Measurements from ENCODE around the gene RNASE7.
A peak's percentile ranks its signal among the peaks of the same experiment; 100 is the strongest.

Gene RNASE7

DNA sequence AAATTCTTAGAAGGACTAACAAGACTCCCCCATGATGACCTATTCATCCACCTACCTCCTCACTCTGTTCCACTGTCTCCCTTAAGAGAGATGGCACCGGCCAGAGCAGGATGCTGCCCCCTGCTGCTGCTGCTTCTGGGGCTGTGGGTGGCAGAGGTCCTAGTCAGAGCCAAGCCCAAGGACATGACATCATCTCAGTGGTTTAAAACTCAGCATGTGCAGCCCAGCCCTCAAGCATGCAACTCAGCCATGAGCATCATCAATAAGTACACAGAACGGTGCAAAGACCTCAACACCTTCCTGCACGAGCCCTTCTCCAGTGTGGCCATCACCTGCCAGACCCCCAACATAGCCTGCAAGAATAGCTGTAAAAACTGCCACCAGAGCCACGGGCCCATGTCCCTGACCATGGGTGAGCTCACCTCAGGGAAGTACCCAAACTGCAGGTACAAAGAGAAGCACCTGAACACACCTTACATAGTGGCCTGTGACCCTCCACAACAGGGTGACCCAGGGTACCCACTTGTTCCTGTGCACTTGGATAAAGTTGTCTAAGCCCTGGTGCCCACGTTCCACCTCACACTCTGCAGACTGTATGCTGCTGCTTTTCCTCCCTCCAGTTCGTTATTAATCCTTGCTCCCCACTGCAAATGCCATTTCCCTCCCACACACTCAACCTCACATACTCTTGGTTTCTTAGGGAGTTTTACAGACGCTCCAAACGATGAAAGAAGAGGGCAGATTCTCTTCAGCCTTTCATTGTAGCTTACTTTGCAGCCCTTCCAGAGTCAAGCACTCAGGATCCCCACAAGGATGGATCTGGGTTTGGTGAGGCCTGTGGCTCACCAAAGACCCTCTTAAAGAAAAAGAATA, 15.9 kb downstream of the RNASE7 start, which contains the start of gene RNASE8:
Gene RNASE8 (plus strand): TSS at position 20 of the 873 bp plus-strand sequence. CDS start 71 bp downstream, at position 91.
- CTCF ChIA-PET: interaction anchor here (0.7 to 1.5 kb wide), 3 partner anchors 9 to 35 kb away, joined by 3 to 7 read pairs (median 3); no protein-coding TSS in a partner anchor
- H3K27ac Mint-ChIP-seq: no peak within 1 kb of the TSS
- H3K36me3 Mint-ChIP-seq: no peaks in the 10 kb centered on the region
- H3K9me3 Mint-ChIP-seq: no peaks in the 10 kb centered on the region
- H3K4me3 Mint-ChIP-seq: no peak within 1 kb of the TSS
- peaks cover 34% of the 10 kb centered on the region for H3K27me3 Mint-ChIP-seq
- no peak for DNase-seq
- no peaks in the 10 kb centered on the region for H3K4me1 Mint-ChIP-seq

DNA sequence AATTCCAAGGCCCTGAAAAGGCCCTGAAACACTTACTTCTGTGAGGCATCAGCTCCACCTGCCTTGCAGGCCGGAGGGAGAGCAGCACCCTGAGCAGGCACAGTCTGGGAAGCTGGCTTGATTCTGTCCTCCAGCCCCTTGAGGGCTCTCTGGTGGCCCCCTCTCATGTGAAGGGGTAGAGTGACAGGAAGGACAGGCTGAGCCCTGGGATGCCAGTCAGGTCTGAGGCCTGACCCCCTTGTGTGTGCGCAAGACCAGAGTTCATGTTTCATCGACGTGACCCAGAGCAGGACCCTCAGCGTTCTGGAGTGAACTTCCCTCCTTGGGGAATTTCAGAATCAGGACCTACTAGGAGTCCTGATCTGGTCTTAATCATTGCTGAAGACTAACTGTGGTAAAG, 16.7 kb downstream of the RNASE7 start:
- Mint-ChIP-seq H3K36me3 (no peaks in the 10 kb centered on the region), H3K27me3 (peaks cover 40% of the 10 kb centered on the region), H3K27ac (no peak overlapping the region), H3K9me3 (no peaks in the 10 kb centered on the region), H3K4me3 (no peak overlapping the region), H3K4me1 (no peaks in the 10 kb centered on the region)
- no peak for DNase-seq
- CTCF ChIA-PET: interaction anchor here (0.6 to 0.7 kb wide), 2 partner anchors 31 to 34 kb away, joined by 3 read pairs; no protein-coding TSS in a partner anchor

DNA sequence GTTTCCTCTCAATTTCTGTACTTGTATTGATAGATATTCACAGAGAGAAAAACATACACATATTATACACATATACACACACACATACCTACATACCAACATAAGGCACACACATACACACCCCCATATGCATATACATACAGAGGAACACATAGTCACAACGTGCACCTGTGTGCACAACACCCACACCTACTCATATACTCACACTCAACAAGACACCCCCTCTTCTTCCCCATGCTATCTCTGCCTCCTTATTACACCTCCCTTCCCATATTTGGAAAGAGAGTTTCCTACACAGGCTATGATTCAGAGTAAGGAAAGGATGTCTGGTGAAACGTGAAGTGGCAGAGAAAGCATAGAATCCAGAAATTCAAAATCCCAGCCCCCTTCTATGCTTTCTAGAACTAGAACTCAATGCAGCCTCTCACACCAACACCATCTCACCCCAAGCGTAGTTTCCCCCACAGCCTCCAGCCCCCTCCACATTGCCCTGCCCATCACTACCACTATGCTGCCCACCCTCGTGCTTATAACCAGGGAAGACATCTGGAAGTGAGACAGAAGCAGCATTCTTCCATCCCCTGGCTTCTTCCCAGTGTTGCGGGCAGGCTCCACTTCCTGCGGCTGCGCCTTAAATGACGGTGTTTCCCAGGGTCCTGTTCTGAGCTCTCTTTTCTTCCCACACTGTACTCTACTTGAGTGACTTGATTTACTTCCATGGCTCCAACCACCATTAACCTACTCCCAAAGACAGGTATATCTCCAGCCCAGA, 17.9 kb downstream of the RNASE7 start:
- no peak overlapping the region for H3K4me3 Mint-ChIP-seq
- DNase-seq: no peak
- H3K9me3 Mint-ChIP-seq: no peaks in the 10 kb centered on the region
- no peak overlapping the region for H3K27ac Mint-ChIP-seq
- no peaks in the 10 kb centered on the region for H3K4me1 Mint-ChIP-seq
- H3K27me3 Mint-ChIP-seq: peaks cover 44% of the 10 kb centered on the region
- no peaks in the 10 kb centered on the region for H3K36me3 Mint-ChIP-seq
- CTCF ChIA-PET: no interaction called here

DNA sequence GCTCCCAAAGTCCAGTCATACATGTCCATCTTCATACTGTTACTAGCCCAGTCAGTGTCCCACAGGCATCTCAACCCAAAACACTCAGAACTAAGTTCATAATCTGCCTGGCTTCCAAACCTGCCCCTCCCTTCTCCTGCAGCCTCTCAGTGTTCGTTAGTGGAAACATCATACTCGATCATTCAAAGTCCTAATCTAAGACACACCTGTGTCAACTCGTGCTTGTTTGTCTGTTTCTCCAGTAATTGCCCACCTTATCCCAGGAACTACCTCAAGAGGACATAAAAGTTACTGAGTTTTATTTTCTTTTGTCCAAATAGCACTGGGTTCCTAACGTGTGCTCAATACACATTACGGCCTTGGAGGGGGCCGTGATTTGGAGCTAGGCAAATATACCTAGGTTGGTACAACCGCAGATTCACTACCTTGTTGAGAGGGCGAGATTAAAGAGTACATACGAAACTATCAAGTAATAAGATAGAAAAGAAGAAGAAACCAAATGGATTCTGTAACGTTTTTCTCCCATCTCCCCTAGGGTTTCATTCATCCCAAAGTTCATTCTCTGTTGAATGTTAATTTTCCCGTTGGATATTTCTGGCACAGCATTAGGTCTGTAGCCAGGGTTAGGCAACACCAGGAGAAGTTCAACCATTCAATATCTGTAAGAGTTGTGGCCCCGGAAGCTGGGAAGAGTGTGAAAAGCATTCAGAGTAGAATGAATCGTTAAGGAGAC, 18.6 kb downstream of the RNASE7 start:
- no peak for DNase-seq
- H3K9me3 Mint-ChIP-seq: no peaks in the 10 kb centered on the region
- H3K36me3 Mint-ChIP-seq: no peaks in the 10 kb centered on the region
- CTCF ChIA-PET: interaction anchor here (1.4 to 3.0 kb wide), 3 partner anchors 32 to 46 kb away, joined by 3 to 12 read pairs (median 5); no protein-coding TSS in a partner anchor
- H3K27ac Mint-ChIP-seq: no peak overlapping the region
- H3K4me3 Mint-ChIP-seq: no peak overlapping the region
- peaks cover 50% of the 10 kb centered on the region for H3K27me3 Mint-ChIP-seq
- H3K4me1 Mint-ChIP-seq: no peaks in the 10 kb centered on the region

DNA sequence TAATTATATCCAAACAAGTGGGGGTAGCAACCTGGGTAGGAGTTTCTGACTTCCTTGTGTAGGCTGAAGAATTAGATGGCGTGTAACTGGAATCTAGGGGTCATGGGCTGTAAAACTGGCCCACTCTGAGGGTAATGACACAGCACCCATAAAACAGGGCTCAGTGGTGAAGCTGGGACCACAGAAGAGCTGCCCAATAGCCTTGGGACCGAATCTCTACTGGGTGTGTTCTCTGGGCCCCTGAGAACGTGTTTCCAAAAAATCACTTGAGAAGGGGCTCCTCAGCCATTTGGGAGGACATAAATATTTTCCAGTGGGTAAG, 19.1 kb downstream of the RNASE7 start:
- no peaks in the 10 kb centered on the region for H3K9me3 Mint-ChIP-seq
- DNase-seq: no peak
- H3K36me3 Mint-ChIP-seq: no peaks in the 10 kb centered on the region
- H3K4me1 Mint-ChIP-seq: no peaks in the 10 kb centered on the region
- no peak overlapping the region for H3K27ac Mint-ChIP-seq
- no peak overlapping the region for H3K4me3 Mint-ChIP-seq
- CTCF ChIA-PET: interaction anchor here (1.4 to 3.0 kb wide), 3 partner anchors 31 to 46 kb away, joined by 3 to 12 read pairs (median 5); no protein-coding TSS in a partner anchor
- H3K27me3 Mint-ChIP-seq: peaks cover 53% of the 10 kb centered on the region

DNA sequence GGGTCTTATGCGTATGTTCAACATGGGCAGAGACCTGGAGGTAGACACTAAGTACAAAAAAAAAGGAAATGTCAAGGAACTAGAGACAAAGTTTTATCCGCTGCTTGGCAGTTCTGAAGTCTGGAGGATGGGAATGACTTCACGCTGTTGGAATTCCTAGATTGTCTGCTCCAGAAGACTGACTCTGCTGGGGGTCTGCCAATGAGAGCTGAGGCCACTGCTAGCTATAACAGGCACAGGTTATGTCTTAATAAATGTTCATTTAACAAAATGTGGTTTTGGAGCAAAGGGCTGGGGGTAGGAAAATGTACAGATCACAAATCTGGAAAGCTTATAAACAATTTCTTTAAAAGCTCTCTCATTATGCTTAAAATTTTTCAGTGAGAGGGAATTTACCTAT, 21.3 kb downstream of the RNASE7 start:
- Mint-ChIP-seq H3K27me3 (peaks cover 66% of the 10 kb centered on the region), H3K9me3 (no peaks in the 10 kb centered on the region), H3K4me1 (peaks cover 2% of the 10 kb centered on the region), H3K36me3 (no peaks in the 10 kb centered on the region), H3K4me3 (no peak overlapping the region), H3K27ac (no peak overlapping the region)
- CTCF ChIA-PET: interaction anchor here (1.0 to 3.0 kb wide), 3 partner anchors 29 to 49 kb away, joined by 3 to 12 read pairs (median 5); no protein-coding TSS in a partner anchor
- no peak for DNase-seq

DNA sequence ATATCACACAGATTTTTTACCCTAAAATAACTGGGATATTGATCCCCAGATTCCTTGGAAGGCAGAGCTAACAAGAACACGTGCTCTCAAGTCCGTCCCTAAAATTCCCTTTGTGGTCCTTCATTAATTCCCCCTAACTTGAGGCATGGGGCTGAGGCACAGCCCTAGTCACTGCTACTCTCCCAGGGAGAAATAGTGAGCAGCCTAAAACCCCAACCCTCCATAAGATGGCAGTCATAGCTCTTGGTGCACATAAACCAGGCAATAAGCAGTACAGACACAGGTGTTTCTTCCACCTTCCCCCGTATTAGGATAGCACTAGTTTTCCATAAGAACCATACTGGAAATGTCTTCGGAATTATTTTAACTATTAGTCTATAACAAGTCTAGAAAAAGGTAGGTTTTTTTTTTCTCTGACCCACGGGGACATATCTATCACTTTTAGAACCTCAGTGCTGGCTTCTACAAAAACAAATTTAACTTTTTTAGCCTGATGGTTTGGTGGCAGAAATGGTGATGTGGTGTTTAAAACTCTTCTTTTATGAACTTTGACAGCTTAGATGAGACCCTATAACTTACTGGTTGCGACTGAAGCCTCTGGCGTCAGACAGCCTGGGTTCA, 24.8 kb downstream of the RNASE7 start:
- no peaks in the 10 kb centered on the region for H3K36me3 Mint-ChIP-seq
- CTCF ChIA-PET: interaction anchor here (0.6 to 4.4 kb wide), 11 partner anchors 9 to 148 kb away, joined by 3 to 72 read pairs (median 13); partner anchors contain the start of gene RNASE8
- peaks cover 87% of the 10 kb centered on the region for H3K27me3 Mint-ChIP-seq
- no peak overlapping the region for H3K27ac Mint-ChIP-seq
- H3K9me3 Mint-ChIP-seq: no peaks in the 10 kb centered on the region
- DNase-seq: no peak
- peaks cover 33% of the 10 kb centered on the region for H3K4me1 Mint-ChIP-seq
- no peak overlapping the region for H3K4me3 Mint-ChIP-seq

DNA sequence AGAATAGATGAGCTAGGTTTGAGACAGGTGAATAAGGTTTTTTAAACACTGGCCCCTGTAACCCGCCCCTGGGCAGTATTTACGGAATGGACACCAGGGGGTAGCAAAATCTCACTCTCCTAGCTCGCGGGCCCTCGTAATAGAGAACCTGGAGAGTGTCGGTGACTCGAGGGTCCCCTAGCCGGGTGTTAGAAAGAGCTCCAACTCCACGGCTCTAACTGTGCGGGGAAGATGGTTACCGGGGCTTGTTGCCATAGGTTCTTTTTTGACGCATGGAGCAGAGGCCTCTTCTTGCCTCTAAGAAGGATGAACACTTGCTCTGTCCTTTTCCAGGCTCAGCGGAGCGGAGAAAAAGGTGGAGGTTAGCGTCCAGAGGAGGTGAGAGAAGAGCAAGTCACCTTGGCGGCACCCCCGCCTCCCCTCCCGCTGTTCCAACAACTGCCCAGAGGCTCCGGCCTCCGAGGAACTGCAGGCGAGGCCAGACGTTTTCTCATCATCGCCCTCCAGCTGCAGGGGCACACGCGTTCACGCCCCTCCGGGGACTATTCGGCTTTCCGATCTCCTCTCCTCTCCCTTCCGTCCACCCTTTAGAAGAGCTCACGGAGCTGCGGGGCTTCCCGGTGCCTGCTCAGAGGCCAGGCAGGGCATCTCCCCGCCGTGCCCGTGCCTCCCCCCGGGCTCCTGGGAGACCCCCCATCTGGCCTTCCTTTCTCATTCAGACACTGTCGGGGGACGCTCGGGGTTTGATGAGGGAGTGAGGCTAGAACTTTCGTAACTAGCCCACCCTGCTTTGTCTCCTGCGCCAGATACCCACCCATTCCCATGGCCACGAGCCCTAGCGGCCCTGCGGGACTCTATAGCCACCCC, 26.6 kb downstream of the RNASE7 start:
- Mint-ChIP-seq H3K9me3 (no peaks in the 10 kb centered on the region), H3K4me1 (peaks cover 34% of the 10 kb centered on the region), H3K27me3 (peaks cover 90% of the 10 kb centered on the region), H3K36me3 (no peaks in the 10 kb centered on the region), H3K27ac (no peak overlapping the region), H3K4me3 (peak overlapping the region; percentile 26)
- peak; percentile 58 for DNase-seq
- CTCF ChIA-PET: interaction anchor here (0.7 to 4.4 kb wide), 14 partner anchors 11 to 81 kb away, joined by 3 to 72 read pairs (median 6); no protein-coding TSS in a partner anchor

DNA sequence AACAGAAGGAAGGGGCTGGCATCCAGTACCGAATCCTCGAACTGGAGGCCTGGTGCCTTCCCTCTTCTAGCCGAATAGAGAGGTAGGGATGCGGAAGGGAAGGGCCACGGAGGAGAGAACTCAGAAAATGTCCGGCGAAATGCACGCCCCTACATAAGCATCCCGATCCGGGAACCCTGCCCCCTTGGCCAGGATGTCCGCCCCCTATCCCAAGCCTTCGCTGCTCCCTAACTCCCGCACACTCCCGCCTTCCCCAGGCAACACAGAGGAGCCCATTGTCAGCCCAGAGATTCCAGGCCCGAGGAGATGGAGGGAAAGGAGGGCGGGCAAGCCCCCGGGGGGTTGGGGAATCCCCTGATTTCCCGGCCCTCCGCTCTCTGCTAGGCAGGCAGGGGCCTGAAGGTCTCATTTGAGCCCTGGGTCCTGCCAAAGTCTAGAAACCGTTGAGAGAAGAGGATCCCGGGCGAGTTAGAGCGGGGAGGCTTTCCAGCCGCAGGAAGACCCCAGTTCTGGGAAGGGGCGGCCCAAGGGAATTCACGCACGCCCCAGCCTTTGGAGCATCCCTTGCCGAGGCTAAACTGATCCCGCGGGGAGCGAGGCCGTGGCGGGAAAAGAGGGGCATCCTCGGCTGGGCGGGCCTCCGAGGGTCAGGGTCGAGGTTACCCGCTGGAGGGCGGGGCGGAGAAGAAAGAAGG, 27.4 kb downstream of the RNASE7 start:
- peak overlapping the region; percentile 52 for H3K4me3 Mint-ChIP-seq
- no peak overlapping the region for H3K27ac Mint-ChIP-seq
- no peaks in the 10 kb centered on the region for H3K9me3 Mint-ChIP-seq
- CTCF ChIA-PET: interaction anchor here (1.2 to 4.4 kb wide), 12 partner anchors 10 to 57 kb away, joined by 3 to 72 read pairs (median 22); no protein-coding TSS in a partner anchor
- H3K4me1 Mint-ChIP-seq: peaks cover 34% of the 10 kb centered on the region
- H3K36me3 Mint-ChIP-seq: no peaks in the 10 kb centered on the region
- H3K27me3 Mint-ChIP-seq: peaks cover 96% of the 10 kb centered on the region
- DNase-seq: no peak

DNA sequence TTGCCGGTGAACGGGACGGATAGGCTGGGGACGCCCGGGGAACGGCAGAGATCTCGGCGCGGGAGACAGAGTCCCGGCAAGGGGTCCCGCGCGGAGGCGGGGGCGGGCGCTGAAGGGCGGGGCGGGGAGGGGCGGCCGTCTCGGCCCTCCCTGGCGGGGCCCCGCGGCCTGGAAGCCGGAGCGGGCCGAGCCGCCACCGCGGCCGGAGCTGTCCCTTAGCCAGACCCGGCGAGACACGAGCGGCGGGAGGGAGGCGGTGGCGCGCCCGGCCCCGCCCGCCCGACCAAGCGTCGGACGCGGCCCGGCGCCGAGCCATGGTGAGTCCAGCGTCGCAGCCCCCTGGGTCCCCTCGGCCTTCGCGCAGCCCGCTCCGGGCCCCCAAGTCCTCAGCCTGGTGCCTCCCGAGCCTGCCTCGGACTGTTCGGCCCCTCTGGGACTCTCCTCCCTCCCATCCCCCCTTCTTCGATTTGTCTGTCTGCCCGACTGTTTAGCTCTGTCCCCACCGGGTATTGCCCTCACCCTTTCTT, 28.0 kb downstream of the RNASE7 start, which contains the start of gene ARHGEF40:
Gene ARHGEF40 (plus strand): TSS at position 222 of the 527 bp plus-strand sequence. CDS start 93 bp downstream, at position 315.
- peaks cover 34% of the 10 kb centered on the region for H3K4me1 Mint-ChIP-seq
- no peaks in the 10 kb centered on the region for H3K36me3 Mint-ChIP-seq
- H3K27me3 Mint-ChIP-seq: peaks cover 97% of the 10 kb centered on the region
- peak within 1 kb of the TSS; percentile 52 for H3K4me3 Mint-ChIP-seq
- no peak within 1 kb of the TSS for H3K27ac Mint-ChIP-seq
- DNase-seq: peak; percentile 38
- CTCF ChIA-PET: interaction anchor here (0.8 to 3.6 kb wide), 6 partner anchors 14 to 55 kb away, joined by 4 to 36 read pairs (median 21); no protein-coding TSS in a partner anchor
- no peaks in the 10 kb centered on the region for H3K9me3 Mint-ChIP-seq

DNA sequence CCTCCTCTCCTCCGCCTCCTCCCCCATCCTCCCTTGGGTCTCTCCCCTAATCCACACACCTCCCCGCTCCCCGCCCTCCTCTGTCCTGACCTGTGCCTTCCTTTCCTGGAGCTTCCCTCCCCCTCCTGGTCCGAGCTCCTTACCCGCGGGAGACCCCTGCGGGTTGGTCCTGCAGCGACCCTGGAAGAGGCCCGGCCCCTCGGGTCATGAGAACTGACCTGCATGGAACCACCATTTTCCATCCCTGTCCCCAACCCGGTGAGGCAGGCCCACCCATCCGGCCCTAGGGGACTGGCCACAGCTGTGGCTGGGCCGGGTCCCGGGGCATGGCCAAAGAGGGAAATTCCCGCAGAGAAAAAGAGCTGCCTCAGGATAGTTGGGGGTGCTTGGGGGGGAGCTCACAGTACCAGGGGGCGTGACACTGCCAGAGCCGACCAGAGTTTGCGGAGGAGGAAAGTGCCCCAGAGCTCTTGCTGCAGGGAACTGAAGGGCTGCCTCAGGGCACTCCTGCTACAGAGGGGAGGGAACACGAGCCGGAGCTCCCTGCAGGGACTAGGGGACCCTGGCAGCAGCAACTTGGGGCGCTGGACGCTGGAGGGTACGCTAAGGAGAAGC, 28.6 kb downstream of the RNASE7 start:
- no peak for DNase-seq
- H3K27me3 Mint-ChIP-seq: peaks cover 94% of the 10 kb centered on the region
- peaks cover 34% of the 10 kb centered on the region for H3K4me1 Mint-ChIP-seq
- H3K36me3 Mint-ChIP-seq: no peaks in the 10 kb centered on the region
- no peaks in the 10 kb centered on the region for H3K9me3 Mint-ChIP-seq
- no peak overlapping the region for H3K27ac Mint-ChIP-seq
- CTCF ChIA-PET: interaction anchor here (0.8 to 3.6 kb wide), 9 partner anchors 9 to 56 kb away, joined by 4 to 36 read pairs (median 7); no protein-coding TSS in a partner anchor
- H3K4me3 Mint-ChIP-seq: peak overlapping the region; percentile 42
